Measurements from ENCODE around the gene GTPBP6.
"Not testable (repeated sequence)": the region's sequence is repeated elsewhere in the genome, so short reads cannot be mapped to it uniquely, and the experiment has no call there.

The GTPBP6 gene

GRCh38 chrX:316351-317325, 2.0 kb downstream of the GTPBP6 start:
- DNase-seq (ENCODE audit: low read depth in 2 of 2): no peak

GRCh38 chrX:314781-315595, 3.6 kb downstream of the GTPBP6 start:
- DNase-seq (ENCODE audit: low read depth in 2 of 2): no peak

- DNase-seq (ENCODE audit: low read depth in 2 of 2): no peak
Observed at GRCh38 chrX:314049-314448, 4.5 kb downstream of the GTPBP6 start.

- no peak for DNase-seq (ENCODE audit: low read depth in 2 of 2)
Observed at GRCh38 chrX:313546-313945, 5.0 kb downstream of the GTPBP6 start.

- no peak for DNase-seq (ENCODE audit: low read depth in 2 of 2)
Observed at GRCh38 chrX:312621-313331, 5.8 kb downstream of the GTPBP6 start.

- DNase-seq (ENCODE audit: low read depth in 2 of 2): no peak
Observed at GRCh38 chrX:311156-312129, 7.2 kb downstream of the GTPBP6 start.

GRCh38 chrX:310621-311155, 7.9 kb downstream of the GTPBP6 start:
- DNase-seq (ENCODE audit: low read depth in 2 of 2): no peak

GRCh38 chrX:308821-309520, 9.6 kb downstream of the GTPBP6 start:
- no peak for DNase-seq (ENCODE audit: low read depth in 2 of 2)

GRCh38 chrX:307261-308111, 11.1 kb downstream of the GTPBP6 start:
- DNase-seq (ENCODE audit: low read depth in 2 of 2): no peak

- DNase-seq (ENCODE audit: low read depth in 2 of 2): not testable (repeated sequence)
Observed at GRCh38 chrX:306614-307251, 11.9 kb downstream of the GTPBP6 start.

- not testable (repeated sequence) for DNase-seq (ENCODE audit: low read depth in 2 of 2)
Observed at GRCh38 chrX:305781-306613, 12.6 kb downstream of the GTPBP6 start.

- no peak for DNase-seq (ENCODE audit: low read depth in 2 of 2)
Observed at GRCh38 chrX:302975-303374, 15.6 kb downstream of the GTPBP6 start.

- DNase-seq (ENCODE audit: low read depth in 2 of 2): no peak
Observed at GRCh38 chrX:300334-300733, 18.3 kb downstream of the GTPBP6 start.

GRCh38 chrX:298993-299392, 19.6 kb downstream of the GTPBP6 start:
- DNase-seq (ENCODE audit: low read depth in 2 of 2): no peak

GRCh38 chrX:295136-295535, 23.5 kb downstream of the GTPBP6 start:
- no peak for DNase-seq (ENCODE audit: low read depth in 2 of 2)

- no peak for DNase-seq (ENCODE audit: low read depth in 2 of 2)
Observed at GRCh38 chrX:292900-293897, 25.4 kb downstream of the GTPBP6 start.
